ENCODE data around the gene RAB7A. TPM values are rescaled to one million over a fixed set of nuclear protein-coding genes. Genes with fewer than 3 reads are reported as not detected.

The RAB7A gene
- total and polyA plus RNA-seq, 2 of the 8 experiments (the other 6 are each of a cell fraction or from before 2014, with no cell fraction given), result 179 to 195 TPM

- no peak for TF ChIP-seq CHD7 (IDR thresholded peaks at IDR 0.05; ENCODE audit: insufficient replicate concordance, low read length)
- no peak for TF ChIP-seq MAFK (IDR thresholded peaks at IDR 0.05; ENCODE audit: low read depth, low read length)
- TF ChIP-seq TCF12 (IDR thresholded peaks at IDR 0.05; ENCODE audit: low read depth, low read length), result no peak
Observed at GRCh38 chr3:128786434-128787020, 60.5 kb downstream of the RAB7A start (continued).

Measured in H1 (cell line).